Activated CD8-positive, alpha-beta memory T cell treated with anti-CD3 and anti-CD28 coated beads, Interleukin-2, amount 50 U/mL, for 1 hour (primary cell): ENCODE data around the gene JAK1.

Experiments
- DNase-seq: peaks from one replicate; pipeline ENCODE4 v3.0.0-alpha.2; 2020; ENCODE audit errors: extremely low read depth

Gene JAK1

DNA sequence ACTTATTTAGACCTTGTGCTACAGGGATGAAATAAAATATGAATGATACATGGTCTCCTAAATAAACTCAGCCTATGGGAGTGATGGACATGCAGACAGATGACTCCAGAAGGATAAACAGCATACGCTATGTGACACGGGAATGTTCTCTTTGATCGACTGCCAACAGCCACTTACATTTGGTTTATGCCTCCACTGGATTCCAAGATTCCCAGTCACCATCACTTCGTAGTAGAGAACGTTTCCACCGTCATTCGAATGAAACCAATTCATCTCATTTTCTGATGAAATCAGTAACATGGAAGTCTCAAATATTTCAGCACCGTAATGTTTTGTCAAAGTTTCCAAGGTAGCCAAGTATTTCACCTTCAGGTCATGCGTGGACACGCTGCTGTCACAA lies 99.7 kb downstream of the JAK1 start:
- DNase-seq: no peak

DNA sequence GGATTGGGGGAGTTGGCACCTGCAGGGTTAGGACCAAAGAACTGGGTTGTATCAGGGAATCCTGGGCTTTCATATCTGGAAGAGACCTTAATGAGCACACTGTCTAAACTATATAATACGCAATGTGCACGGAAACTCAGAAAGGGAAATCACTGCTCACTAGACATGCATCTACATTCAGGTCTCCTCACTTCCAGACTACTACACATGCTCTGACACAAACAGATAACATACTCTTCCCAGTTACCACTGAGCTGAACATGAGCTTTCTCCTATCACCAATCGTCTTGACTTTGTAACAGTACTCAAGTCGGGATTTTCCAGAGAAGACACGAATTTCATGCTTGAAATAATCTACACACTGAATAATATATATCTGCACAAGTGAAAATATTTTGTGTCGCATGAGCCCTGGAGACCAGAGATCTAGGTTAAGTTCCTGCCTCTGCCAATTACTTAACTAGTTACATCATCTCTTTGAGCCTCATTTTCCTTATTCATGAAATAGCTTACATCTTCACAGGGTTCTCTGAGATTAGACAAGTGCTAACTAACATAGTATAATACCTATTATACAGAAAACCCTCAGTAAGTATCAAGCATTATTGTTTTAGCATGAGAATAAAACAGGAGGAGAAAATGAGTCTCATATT lies 101.1 kb downstream of the JAK1 start:
- no peak for DNase-seq

DNA sequence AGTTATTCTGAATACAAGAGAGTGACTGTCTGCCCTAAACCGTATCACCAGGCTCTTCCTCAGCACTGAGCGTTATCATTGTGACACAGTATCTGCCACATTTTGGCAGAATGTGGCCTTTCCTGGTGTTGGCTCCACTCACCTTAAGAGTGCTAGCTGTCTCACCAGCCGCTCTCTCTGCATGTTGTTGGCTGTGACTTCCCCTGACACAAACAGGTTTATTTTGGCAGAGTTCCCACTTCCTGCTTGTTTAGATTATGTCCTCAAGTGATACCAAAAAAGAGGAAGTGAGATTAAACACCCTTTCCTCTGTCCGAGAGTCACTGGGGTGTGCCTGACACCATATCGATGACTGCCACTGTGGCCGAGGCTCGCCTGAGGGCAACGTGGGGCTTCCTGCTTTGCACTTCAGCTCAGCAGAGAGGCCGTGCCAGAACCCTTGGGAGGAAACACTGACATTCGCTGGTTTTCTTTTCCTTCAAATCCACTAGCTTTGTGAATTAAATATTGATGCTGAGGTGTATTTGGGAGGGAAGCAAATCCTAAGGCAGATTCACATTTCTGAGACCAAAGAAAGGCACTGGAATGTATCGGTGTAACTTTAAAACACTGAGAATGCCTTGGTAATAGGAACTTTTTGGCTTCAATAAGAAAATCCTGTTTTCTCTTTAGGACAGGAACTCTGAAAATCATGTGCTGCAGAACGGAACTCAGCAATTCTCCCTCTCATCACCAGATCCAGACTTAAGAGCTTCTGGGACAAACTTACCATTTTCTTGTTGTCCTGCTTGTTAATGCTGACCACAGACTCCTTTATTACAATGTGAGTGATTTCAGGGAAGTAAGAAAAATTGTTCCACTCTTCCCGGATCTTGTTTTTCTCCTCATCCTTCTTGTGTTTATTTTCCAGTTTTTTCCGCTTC lies 102.1 kb downstream of the JAK1 start:
- peak; percentile 26 for DNase-seq

DNA sequence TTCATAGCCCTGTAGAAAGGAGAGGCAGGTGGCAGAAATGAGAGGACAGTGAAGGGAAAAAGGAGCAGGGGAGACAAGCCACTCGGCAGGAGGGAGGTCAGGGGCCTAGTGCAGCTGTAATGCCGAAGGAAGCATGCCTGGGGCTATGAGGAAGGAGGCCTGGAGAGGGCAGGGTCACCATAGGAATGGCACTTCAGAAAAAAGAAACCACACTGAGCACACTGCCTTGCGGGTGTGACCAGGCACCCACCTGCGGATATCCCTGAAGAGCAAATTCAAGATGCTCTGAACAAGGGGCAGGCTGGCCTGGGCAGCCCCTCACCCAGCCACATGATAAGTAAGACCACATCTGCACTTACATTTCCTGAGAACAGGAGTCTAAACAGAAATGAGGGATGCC lies 104.7 kb downstream of the JAK1 start:
- no peak for DNase-seq

DNA sequence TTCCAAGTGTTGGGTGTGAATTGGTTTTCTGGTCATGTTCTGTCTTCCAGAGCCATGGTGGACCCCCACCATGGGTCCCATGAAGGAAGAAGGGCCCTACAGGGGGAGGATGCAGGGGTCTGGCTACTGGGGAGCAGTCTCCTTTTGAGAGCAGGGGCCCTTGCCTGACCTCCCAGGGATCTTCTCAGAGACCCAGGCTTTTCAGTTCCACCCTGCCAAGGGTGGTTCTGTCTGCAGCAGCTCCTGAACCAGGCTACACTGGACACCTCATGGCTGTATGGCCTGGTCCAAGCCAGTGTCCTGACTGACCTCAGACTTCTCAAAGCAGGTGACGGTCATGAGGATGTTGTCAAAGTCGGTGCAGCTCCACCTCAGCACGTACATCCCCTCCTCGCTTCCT lies 109.0 kb downstream of the JAK1 start:
- DNase-seq: no peak

DNA sequence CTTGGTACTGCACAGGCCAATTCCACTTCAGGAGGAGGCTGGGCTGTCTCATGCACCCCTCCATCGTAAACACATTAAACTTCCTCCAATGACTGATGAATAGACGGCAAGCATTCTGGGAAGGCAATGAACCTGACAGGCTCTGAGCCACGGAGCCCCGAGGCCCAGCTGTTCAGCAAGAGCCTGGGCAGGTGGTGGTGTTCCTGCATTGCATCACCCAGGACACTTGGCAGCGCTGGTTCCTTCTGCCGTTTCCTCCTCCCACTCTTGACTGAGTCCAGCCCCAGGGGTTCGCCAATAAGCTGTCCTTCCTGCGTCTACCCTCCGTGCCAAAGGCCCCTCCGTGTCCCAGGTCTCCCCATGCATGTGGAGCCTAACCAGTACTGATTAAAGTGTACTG lies 109.8 kb downstream of the JAK1 start:
- no peak for DNase-seq

DNA sequence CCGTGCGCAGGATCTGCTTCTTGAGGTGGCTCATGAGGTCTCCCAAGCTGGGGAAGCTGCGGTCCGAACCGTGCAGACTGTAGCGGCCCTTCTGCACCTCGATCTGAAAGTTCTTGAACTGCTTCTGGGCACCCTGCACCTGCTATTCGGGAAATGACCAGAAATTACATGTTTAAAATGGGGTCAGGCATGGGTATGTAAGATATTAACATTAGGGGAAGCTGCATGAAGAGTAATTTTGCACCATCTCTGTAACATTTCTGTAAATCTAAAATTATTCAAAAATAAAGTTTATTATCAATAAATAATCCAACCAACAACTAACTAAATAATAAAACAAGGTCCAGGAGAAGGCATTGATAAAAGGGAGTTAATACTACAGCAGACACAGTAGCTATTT lies 110.8 kb downstream of the JAK1 start:
- no peak for DNase-seq

DNA sequence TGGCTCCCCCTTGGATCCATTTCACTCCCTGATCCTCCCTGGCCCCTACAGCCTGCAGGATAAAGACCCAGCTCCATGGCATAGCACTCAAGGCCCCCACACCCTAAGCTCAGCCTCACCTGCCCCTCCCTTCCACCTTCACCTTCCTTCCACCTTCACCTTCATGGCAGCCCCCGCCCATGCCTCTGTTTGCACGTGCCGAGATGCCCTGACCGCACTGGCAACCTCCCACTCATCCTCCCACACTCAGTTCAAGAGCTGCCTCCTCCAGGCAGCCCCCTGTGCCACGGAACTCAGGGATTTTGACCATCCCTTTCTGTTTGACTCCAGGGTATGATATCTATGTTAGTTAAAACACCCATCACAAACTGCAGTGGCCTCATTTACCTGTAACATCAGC lies 111.7 kb downstream of the JAK1 start:
- no peak for DNase-seq

DNA sequence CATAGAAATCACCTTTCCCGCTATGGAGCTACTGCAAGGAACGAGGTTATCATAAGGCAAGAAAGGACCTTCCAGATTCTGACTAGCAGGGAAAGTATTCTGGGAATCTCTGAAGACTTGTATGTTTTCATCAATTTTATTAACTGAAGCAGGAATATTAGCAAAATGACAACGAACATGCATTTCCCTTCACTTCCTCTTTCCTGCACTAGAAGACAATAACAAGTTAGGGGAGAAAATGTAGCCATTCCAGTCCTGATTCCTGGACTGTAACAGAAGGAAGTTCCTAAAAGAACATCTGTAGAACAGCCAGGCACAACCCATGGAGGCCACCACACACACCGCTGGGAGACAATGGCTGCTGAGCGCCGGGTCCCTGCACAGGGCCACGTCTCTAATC lies 114.7 kb downstream of the JAK1 start:
- DNase-seq: no peak

DNA sequence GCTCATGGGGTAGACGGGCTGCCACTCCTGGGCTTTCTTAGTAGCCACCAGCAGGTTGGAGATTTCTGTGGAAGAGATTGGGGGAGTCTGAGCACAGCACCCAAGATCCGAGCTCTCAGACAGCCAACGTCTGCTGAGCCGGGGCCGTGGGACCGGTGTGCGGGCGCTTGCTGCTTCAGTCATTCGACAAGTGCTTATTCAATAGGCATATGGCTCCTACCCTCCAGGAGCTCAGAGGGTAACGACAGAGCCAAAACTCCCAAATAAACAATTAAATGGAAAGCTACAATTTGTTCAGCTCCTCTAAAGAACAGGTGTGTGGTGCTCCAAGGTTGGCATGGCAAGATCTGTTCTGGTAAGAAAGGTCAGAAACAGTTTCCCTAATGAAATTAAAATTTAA lies 115.5 kb downstream of the JAK1 start:
- no peak for DNase-seq

DNA sequence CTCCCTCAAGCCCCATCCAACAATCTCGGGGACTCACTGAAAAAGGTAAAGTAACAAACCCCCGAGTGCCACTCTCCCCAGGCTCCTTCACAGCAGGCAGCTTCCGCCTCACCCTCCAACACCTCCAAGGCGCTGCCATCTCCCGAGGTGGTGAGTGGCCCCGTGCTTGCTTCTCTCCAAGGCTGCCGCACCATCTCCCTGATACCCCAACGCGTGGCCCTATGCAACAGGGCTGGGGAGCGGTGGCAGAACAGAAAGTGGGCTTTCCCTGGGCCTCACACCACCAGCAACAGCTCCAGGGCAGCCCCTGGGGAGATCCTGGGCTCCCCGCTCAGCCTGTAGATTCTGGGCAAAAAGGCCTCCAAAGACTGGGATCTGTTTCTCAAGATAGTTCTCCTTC lies 116.4 kb downstream of the JAK1 start:
- no peak for DNase-seq

DNA sequence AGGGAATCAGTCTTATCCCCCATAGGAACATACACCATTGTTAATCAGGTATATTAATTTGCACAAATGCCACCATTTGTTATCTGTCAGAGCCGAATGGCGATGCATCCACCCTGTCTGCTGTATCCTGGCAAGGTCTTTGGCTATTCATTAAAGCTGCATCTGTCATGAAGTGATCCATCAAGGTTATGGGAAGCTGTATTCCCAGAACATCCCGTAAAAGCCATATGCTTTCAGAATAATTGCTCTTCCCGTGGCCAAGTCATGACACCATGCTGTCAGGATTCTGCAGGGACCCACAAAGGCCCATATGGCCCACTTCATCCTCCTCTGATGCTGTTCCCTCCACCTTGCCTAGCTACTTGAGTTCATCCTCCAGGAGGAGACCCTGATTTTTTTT lies 117.5 kb downstream of the JAK1 start:
- no peak for DNase-seq

DNA sequence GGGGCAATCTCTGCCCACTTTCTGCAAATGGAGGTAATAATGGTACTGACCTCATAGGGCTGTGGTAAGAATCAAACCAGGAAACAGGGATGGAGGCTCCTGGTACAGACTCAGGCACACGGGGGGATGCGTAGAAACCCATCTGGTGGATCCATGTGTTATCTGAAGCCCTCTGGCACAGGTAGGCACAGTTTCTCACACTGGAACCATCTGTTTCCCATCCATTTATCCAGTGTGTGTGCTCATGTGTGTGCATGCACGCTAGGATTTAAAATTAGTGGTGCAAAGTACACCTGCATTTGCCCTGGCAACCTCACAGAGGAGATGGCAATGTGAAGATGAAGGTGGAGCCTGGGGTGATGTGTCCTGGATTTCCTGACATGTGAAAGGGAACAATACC lies 118.2 kb downstream of the JAK1 start:
- no peak for DNase-seq

DNA sequence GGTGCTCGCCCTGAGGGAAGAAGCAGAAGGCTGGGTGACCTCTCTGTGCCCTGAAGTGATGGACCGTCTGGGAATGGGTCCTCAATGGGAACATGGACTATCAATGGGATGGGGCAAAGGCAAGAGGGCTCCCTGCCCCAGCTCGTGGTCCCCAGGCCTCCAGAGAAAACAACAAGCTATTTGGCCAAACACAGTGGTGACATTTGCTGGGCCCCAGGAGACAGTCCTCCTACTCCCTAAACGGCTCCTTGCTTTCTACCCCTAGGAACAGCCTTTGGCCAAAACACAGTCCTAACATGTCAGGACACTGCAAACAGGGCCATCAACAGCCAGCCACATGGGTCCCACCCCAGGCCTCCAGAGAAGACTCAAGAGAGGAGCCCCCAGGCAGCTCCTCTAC lies 118.7 kb downstream of the JAK1 start:
- DNase-seq: no peak

DNA sequence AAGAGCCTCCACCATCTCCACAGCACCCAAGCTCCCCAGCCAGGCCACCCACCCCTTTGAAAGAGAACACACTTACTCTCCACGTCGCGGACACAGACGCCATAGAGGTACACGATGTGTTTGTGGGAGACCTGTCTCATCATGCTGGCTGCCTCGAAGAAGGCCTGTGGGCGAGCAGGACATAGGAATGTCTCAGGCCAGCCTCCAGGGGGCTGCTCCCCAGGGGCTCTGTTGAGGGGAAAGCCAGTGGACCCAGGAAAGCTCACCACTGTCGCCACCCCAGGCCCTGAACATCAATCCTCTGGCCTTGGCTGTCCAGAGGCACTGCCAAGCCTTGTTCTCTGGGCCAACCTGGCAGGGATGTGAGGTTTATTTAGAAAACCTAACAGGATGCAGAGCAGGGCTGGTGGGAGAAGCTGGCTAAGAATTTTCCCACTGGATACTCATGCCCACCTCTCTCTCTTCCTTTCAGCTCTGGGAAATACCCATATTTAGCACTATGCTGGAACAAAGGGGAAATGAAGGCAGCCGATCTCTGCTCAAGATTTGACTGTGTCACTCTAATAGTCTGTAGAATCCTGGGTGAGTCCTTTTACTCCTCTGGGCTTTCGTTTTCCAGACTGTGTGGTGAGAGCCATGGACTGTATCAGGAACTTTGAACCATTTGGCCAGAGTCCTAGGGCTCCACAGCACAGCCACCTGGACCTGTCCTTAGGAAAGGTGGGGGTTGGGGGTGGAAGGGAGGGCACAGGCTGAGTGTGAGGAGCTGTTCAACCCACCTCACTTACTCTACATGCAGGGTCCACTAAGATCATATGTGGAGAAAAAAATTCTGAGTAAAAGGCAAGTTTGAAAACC lies 119.5 kb downstream of the JAK1 start:
- DNase-seq: no peak

DNA sequence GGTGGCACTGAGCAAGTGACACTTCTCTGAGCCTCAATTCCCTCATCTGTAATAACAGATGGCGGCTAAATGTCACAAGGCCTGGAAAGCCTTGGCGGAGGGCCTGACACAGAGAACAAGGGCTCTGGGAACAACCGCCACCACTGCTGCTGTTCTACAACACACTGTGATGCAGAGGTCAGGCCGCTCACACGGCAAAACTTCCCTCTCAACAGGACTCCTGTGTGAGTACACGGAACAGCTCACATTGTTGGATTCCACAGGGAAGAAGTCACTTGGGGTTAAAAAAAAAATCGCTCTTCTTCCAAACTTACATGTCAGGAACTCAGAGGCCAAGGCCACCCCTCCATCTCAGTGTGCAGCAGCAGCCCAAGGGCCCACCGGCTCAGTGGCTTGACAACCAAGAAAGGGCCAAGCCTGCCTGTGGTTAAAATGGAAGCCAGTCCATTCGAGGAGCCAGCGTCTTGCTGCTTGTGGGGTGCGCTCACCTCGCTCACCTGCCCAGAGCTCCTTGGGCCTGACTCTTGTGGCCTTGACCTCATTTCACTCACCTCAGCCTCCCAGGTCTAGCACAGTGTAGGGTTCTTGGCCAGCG lies 120.4 kb downstream of the JAK1 start:
- no peak for DNase-seq

DNA sequence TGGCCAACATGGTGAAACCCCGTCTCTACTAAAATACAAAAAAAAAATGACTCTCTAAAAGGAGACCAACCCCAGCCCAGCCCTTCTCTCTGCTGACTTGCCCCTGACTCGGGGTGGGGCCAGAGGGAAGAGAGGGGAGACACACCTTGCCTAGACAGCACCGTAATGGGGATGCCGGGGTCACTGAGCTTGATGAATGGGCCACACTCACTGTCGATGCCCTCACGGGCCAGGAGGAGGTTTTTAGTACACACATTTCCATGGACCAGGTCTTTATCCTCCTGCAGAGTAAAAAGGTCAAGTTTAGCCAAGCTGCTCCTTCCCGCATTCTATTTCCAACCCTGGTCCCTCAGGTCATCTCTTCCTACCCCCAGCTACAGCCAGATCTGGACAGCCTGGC lies 121.7 kb downstream of the JAK1 start:
- DNase-seq: no peak

DNA sequence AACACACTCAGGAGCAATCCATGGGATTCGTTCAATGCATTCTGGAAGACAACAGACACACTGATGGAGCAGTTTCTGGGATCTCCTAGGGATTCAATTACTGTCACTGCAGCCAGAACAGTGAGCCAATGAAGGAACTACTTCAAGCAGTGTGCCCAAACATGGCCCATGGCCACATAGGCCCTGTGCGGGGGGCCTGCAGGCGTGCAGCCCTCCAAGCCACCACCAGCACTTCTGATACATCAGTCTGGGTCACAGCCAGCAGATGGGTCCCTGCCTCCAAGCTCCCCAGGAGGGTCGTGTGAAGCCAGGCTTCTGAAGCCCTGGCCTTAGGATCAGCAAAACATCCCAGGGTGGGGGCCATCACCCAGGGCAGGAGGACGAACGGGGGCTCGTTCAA lies 122.2 kb downstream of the JAK1 start:
- no peak for DNase-seq

DNA sequence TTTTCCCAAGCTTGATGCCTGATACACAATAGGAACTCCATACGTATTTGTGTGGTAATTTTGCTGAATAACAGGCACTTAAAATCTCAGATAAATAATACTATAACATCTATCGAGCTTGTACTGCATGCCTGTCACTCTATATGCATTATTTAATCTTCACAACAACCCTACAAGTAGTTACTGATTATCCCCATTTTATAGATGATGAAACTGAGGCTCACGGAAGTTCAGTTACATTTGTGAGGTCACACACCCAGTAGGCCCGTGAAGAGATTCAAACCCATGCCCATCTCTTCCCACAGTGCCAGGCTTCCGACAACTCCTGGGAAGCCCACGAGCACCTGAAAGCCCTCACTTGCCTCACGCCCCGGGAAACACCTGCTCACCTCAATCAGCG lies 122.7 kb downstream of the JAK1 start:
- no peak for DNase-seq

DNA sequence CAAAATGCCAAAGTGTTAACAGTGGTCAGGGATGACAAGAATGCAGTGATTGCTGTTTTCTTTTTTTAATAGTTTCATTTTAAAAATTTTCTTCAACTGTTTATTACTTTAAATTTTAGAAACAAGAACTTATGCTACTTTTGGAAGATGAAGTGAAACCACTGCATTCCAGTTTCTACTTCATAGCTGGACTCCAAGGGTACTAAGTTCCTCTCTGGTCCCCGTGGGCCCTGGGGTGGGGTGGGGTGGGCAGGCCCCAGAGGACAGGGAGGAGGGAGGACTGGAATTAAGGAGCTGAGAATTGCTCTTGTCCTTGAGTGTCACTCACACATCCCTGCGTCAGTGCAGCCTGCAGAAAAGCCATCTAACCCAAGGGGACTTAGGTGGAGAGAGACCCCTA lies 124.1 kb downstream of the JAK1 start:
- DNase-seq: no peak

DNA sequence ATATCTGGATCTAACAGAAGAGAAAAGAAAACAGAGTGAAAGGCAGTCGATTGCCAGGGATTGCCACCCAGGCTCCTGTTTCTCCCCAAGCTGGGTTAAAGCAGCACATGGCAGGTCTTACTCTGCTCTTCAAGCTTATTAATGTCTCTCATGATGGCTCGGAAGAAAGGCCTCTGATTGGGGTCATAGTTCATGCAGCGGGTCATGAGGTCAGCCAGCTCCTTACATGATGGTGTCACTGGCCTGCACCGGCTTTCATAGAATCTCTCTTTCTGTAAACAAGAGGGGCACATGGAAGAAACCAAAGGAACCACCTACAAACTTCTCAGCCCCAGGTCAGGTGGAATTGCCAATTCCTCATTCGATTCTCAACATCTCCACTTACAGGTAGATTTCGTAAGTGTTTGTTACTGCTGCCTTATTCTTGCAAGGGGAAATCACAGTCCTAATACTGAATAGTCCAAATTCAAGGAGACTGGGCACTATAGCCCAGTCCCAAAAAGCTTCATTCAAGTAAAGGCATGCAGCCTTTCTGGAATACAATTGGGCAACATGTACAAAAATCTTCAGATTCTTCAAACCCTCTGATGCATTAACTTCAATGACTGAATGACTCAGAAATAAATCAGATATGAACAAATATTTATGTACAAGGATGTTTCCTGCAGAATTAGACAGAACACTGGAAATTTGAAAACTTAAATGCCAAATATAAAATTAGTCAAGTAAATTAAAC lies 124.9 kb downstream of the JAK1 start:
- no peak for DNase-seq
